Measurements from ENCODE around the gene ALB. TPM values are rescaled to one million over a fixed set of nuclear protein-coding genes. Genes with fewer than 3 reads are reported as not detected.

The ALB gene
- total and polyA plus RNA-seq, 2 of the 8 experiments (the other 6 are each of a cell fraction or from before 2014, with no cell fraction given): 0.12 TPM; not detected in 1

DNA sequence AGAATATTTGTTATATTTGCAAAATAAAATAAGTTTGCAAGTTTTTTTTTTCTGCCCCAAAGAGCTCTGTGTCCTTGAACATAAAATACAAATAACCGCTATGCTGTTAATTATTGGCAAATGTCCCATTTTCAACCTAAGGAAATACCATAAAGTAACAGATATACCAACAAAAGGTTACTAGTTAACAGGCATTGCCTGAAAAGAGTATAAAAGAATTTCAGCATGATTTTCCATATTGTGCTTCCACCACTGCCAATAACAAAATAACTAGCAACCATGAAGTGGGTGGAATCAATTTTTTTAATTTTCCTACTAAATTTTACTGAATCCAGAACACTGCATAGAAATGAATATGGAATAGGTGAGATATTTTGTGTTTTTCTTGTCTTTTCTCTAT, 31.9 kb downstream of the ALB start, which contains the start of gene AFP:
AFP (plus strand) TSS at position 238 of the 400 bp plus-strand sequence; CDS start at position 280, 42 bp downstream.
- no peak within 1 kb of the TSS for H3K23ac ChIP-seq (ENCODE audit: insufficient read length)
- TF ChIP-seq CBX8 (IDR thresholded peaks at IDR 0.05; ENCODE audit: borderline replicate concordance, low read depth, low read length) (no peak), BRCA1 (IDR thresholded peaks at IDR 0.05; ENCODE audit: low read depth, low read length) (no peak)

More for the DNA sequence above, 31.9 kb downstream of the ALB start, which contains the start of gene AFP:
- DNase-seq (ENCODE audit: low read depth in 1 of 2, low spot score in 2 of 2) (no peak), FAIRE-seq (no peak)
- no peaks in the 10 kb centered on the region for H3K9me3 ChIP-seq (ENCODE audit: insufficient read depth in 2 of 2, low read depth in 1 of 2, low read length in 1 of 2)
- no peak within 1 kb of the TSS for H2BK12ac ChIP-seq (ENCODE audit: low read depth, low read length)
- no peak within 1 kb of the TSS for H3K4ac ChIP-seq (replicated peaks; ENCODE audit: insufficient read length, low read depth, low read length)
- no peaks in the 10 kb centered on the region for H3K27me3 ChIP-seq (replicated peaks in 1 of 4; ENCODE audit: control insufficient read depth in 3 of 4, extremely low read depth in 1 of 4, insufficient read depth in 3 of 4, low read length in 3 of 4)
- no peak within 1 kb of the TSS for H4K5ac ChIP-seq (ENCODE audit: insufficient read length, low read depth, low read length)
- H3K79me1 ChIP-seq (ENCODE audit: low read depth, low read length): no peaks in the 10 kb centered on the region
- no peak within 1 kb of the TSS for H3K14ac ChIP-seq (ENCODE audit: insufficient read length)
- no peak within 1 kb of the TSS for H2AK5ac ChIP-seq (ENCODE audit: low read depth, low read length)
- no peak within 1 kb of the TSS for H2AFZ ChIP-seq (ENCODE audit: low read length)
- 100% methylated on average over 1 of the region's 1 CpG; no CpG with 5 or more reads in 1 of the 2 experiments for WGBS, 2 experiments (ENCODE audit: extremely low coverage in 1 of 2, insufficient coverage in 1 of 2, insufficient read length in 1 of 2, insufficient replicate concordance in 2 of 2, low coverage in 1 of 2, low lambda C conversion rate in 2 of 2, missing lambda C conversion rate in 1 of 2)
- ChIA-PET CTCF (ENCODE audit: partially characterized antibody) (interaction anchor here (0.8 to 6.9 kb wide), 7 partner anchors 10 to 218 kb away, joined by 3 to 83 read pairs (median 5); no protein-coding TSS in a partner anchor), POLR2A (ENCODE audit: partially characterized antibody) (no interaction called here)
- no peak within 1 kb of the TSS for H3K56ac ChIP-seq (replicated peaks; ENCODE audit: insufficient read length, low read depth, low read length)
- H3K79me2 ChIP-seq (ENCODE audit: control insufficient read depth in 1 of 2, insufficient read depth in 2 of 2, low read length in 2 of 2): no peaks in the 10 kb centered on the region
- H4K91ac ChIP-seq (replicated peaks; ENCODE audit: insufficient read length, low read length): no peak within 1 kb of the TSS
- no peak within 1 kb of the TSS for H2BK20ac ChIP-seq (ENCODE audit: low read length)
- no peak within 1 kb of the TSS for H3K4me2 ChIP-seq (ENCODE audit: insufficient read depth in 1 of 2, low read depth in 2 of 2, low read length in 2 of 2)
- no peak within 1 kb of the TSS for H3K27ac ChIP-seq (ENCODE audit: low read depth, low read length)
- no peak within 1 kb of the TSS for H3K18ac ChIP-seq (ENCODE audit: extremely low read depth, low read length)
- no peaks in the 10 kb centered on the region for H4K20me1 ChIP-seq (replicated peaks in 1 of 2; ENCODE audit: control insufficient read depth in 1 of 2, insufficient read depth in 2 of 2, low read length in 2 of 2)
- no peak within 1 kb of the TSS for H2BK5ac ChIP-seq (ENCODE audit: low read depth, low read length)
- H4K8ac ChIP-seq (ENCODE audit: extremely low read depth, insufficient read depth, low read length): no peak within 1 kb of the TSS
- H3K9ac ChIP-seq (replicated peaks in 1 of 4; ENCODE audit: extremely low read depth in 1 of 4, low read depth in 3 of 4, low read length in 3 of 4): no peak within 1 kb of the TSS
- no peaks in the 10 kb centered on the region for H3K36me3 ChIP-seq (ENCODE audit: control insufficient read depth in 2 of 4, insufficient read depth in 4 of 4, low read length in 3 of 4)
- H3K4me3 ChIP-seq (ENCODE audit: extremely low read depth in 1 of 4, insufficient read depth in 2 of 4, low read depth in 3 of 4, low read length in 4 of 4): no peak within 1 kb of the TSS
- H3K4me1 ChIP-seq (replicated peaks in 1 of 4; ENCODE audit: control insufficient read depth in 3 of 4, insufficient read depth in 4 of 4, low read length in 3 of 4): no peaks in the 10 kb centered on the region
- no peak within 1 kb of the TSS for H2BK120ac ChIP-seq (replicated peaks; ENCODE audit: low read depth, low read length)
- no peak within 1 kb of the TSS for H2BK15ac ChIP-seq (ENCODE audit: low read length)
- no peaks in the 10 kb centered on the region for H3K23me2 ChIP-seq (ENCODE audit: low read depth, low read length)

Measured in H1 (cell line).